Type B pancreatic cell (in vitro differentiated cells): ENCODE results near the gene NKPD1. TPM values are rescaled to one million over a fixed set of nuclear protein-coding genes. Genes with fewer than 3 reads are reported as not detected.

Experiments used
- DNase-seq: peaks from one replicate; pipeline ENCODE4 v3.0.0; 2021; ENCODE audit warnings: mixed read lengths; ENCODE audit not compliant: unreplicated experiment; ENCODE audit errors: extremely low spot score
- H3K27ac Mint-ChIP-seq: 2 replicates; pipeline ENCODE4 v1.8.0; 2021; ENCODE audit warnings: mild to moderate bottlenecking, mixed read lengths
- H3K27me3 Mint-ChIP-seq: 2 replicates; pipeline ENCODE4 v1.8.0; 2021; ENCODE audit warnings: mixed read lengths
- H3K36me3 Mint-ChIP-seq: 2 replicates; pipeline ENCODE4 v1.8.0; 2021; ENCODE audit warnings: mixed read lengths
- H3K4me1 Mint-ChIP-seq: one replicate; pipeline ENCODE4 v1.8.0; 2021; ENCODE audit warnings: mixed read lengths; ENCODE audit not compliant: unreplicated experiment
- H3K4me3 Mint-ChIP-seq: 2 replicates; pipeline ENCODE4 v1.8.0; 2021; ENCODE audit warnings: mild to moderate bottlenecking, mixed read lengths
- H3K9me3 Mint-ChIP-seq: 2 replicates; pipeline ENCODE4 v1.8.0; 2021; ENCODE audit warnings: mixed read lengths
- total RNA-seq: library from RNA; stranded (reverse); gene quantifications from 2 replicates; pipeline ENCODE4 v1.2.1, GENCODE V29; 2021; ENCODE audit warnings: low replicate concordance
- TF ChIP-seq, protein P1 (sequence below): fragments of 200-600 bp; sonication (generic); conservative IDR thresholded peaks from 2 replicates; pipeline ENCODE4 v1.5.0; 2021; ENCODE audit warnings: antibody characterized with exemption, mild to moderate bottlenecking

NKPD1 gene
- total RNA-seq, 1 donor from 2014 or later, result 0.56 TPM

DNA sequence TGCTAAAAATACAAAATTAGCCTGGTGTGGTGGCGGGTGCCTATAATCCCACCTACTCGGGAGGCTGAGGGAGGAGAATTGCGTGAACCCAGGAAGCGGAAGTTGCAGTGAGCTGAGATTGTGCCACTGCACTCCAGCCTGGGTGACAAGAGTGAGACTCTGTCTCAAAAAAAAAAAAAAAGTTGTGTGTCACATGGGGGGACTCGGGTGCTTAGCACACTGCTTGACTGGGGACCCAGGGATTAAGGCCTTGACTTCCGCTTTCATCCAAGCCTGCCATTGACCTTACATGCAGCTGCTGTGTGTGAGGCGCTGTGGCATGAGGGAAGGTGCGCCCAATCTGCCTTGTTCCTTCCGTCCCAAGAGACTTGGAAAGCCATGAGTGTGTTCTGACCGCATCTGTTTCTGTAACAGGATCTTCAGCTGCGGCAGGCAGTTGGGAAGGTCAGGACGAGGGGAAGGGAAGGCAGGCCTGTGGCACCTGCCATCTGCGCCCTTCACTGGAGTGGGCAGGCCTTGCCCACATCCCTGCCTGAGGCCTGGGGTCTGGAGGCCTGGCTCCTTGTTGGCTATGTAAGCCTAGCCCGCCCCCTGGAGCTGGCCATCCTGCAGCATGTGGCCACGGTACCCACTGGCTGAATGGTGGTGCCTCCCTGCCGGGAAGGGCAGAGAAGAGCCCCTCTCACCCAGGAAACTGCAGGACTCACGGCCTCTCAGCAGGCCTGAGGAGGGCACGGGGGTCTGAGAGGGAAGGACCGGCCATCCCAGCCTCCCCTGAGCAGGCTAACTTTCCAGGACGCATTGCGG, 44.8 kb downstream of the NKPD1 start:
- DNase-seq, result no peak
- Mint-ChIP-seq H3K27ac (peak overlapping the region; percentile 66), H3K36me3 (no peaks in the 10 kb centered on the region), H3K4me3 (peak overlapping the region; percentile 47), H3K9me3 (no peaks in the 10 kb centered on the region), H3K4me1 (peaks cover 24% of the 10 kb centered on the region), H3K27me3 (no peaks in the 10 kb centered on the region)
- TF ChIP-seq, protein P1, sequence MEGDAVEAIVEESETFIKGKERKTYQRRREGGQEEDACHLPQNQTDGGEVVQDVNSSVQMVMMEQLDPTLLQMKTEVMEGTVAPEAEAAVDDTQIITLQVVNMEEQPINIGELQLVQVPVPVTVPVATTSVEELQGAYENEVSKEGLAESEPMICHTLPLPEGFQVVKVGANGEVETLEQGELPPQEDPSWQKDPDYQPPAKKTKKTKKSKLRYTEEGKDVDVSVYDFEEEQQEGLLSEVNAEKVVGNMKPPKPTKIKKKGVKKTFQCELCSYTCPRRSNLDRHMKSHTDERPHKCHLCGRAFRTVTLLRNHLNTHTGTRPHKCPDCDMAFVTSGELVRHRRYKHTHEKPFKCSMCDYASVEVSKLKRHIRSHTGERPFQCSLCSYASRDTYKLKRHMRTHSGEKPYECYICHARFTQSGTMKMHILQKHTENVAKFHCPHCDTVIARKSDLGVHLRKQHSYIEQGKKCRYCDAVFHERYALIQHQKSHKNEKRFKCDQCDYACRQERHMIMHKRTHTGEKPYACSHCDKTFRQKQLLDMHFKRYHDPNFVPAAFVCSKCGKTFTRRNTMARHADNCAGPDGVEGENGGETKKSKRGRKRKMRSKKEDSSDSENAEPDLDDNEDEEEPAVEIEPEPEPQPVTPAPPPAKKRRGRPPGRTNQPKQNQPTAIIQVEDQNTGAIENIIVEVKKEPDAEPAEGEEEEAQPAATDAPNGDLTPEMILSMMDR, result no peak

- Mint-ChIP-seq H3K36me3 (no peaks in the 10 kb centered on the region), H3K4me3 (peak overlapping the region; percentile 62), H3K27me3 (no peaks in the 10 kb centered on the region), H3K27ac (peak overlapping the region; percentile 90), H3K4me1 (peaks cover 16% of the 10 kb centered on the region), H3K9me3 (no peaks in the 10 kb centered on the region)
- no peak for DNase-seq
- TF ChIP-seq, protein P1, result no peak
Measured at GRCh38 chr19:45114116-45114515, 46.7 kb downstream of the NKPD1 start.

DNA sequence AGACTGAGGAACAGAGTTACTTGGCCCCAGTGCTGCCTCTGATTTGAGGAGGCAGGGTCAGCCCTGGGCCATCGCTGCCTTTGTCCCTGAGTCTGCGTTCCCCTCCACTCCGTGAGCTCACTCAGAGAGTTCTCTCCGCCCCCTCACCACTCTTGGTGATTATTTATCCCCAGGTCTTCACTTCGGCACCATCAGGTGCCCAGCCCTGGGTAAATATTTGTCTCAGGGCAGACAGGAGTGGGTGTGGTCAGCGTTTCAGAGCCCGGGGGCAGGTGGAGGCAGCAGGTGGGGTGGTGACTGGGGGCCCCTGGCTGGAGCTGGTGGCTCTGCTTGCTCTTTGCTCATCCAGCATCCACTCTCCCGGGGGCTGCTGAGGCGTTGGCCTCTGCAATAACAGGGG, 47.2 kb downstream of the NKPD1 start:
- Mint-ChIP-seq H3K27ac (peak overlapping the region; percentile 90), H3K36me3 (no peaks in the 10 kb centered on the region), H3K27me3 (no peaks in the 10 kb centered on the region), H3K4me1 (peaks cover 16% of the 10 kb centered on the region), H3K4me3 (peak overlapping the region; percentile 62), H3K9me3 (no peaks in the 10 kb centered on the region)
- no peak for DNase-seq
- TF ChIP-seq, protein P1, result no peak

DNA sequence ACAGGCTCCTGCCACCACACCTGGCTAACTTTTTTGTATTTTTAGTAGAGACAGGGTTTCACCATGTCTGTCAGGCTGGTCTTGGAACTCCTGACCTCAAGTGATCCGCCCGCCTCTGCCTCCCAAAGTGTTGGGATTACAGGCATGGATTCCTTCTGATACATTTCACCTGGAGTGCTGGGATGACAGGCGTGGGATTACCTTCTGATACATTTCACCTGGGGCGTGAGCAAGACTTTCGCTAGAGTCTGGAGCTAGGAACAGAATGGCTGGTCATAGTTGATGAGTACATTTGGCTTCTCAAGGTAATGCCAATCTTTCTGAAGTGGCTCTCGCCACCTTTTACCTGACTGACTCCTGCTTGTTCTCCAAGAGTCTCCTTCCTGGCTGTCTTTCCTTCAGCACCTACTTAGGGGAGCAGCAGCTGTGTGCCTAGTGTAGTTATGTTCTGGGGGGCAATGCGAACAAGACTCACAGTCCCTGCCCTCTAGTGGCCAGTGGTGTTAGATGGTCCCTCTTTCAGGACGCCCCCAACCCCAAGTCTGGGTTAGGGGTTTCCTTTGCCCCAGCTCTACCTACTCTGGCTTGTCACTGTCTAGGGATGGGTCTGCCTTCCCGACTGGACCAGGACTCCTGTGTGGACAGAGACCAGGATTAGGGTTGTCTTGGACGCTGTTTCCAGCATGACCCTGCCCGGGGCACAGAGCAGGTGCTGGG, 48.5 kb downstream of the NKPD1 start:
- peaks cover 16% of the 10 kb centered on the region for H3K4me1 Mint-ChIP-seq

More for the DNA sequence above, 48.5 kb downstream of the NKPD1 start:
- TF ChIP-seq, protein P1, result no peak
- no peak for DNase-seq
- H3K36me3 Mint-ChIP-seq, result no peaks in the 10 kb centered on the region
- H3K27ac Mint-ChIP-seq, result peak overlapping the region; percentile 90
- H3K9me3 Mint-ChIP-seq, result no peaks in the 10 kb centered on the region
- no peaks in the 10 kb centered on the region for H3K27me3 Mint-ChIP-seq
- no peak overlapping the region for H3K4me3 Mint-ChIP-seq

Other genes starting within 250 kb of the NKPD1 start
- 76.3 and 145 TPM in 2 replicates for gene APOC1, start 246.4 kb downstream of the NKPD1 start, total RNA-seq
- gene APOC4, start 218.7 kb downstream of the NKPD1 start, total RNA-seq, result not detected in 2 replicates
- 0.98 TPM in 1 of 2 replicates, not detected in the other for gene APOC2, start 214.9 kb downstream of the NKPD1 start, total RNA-seq
- gene CLPTM1, start 205.6 kb downstream of the NKPD1 start, total RNA-seq, result 102 and 104 TPM in 2 replicates
- 6.9 and 8.4 TPM in 2 replicates for gene RELB, start 159.5 kb downstream of the NKPD1 start, total RNA-seq
- 80.4 and 111 TPM in 2 replicates for gene CLASRP, start 121.9 kb downstream of the NKPD1 start, total RNA-seq
- 2.2 and 3.7 TPM in 2 replicates for gene ZNF296, start 84.5 kb downstream of the NKPD1 start, total RNA-seq
- gene GEMIN7, start 81.7 kb downstream of the NKPD1 start, total RNA-seq, result 32.2 and 35.6 TPM in 2 replicates
- 44.7 and 63.7 TPM in 2 replicates for gene PPP1R37, start 67.8 kb downstream of the NKPD1 start, total RNA-seq
- 36.7 and 41.3 TPM in 2 replicates for gene TRAPPC6A, start 17.3 kb upstream of the NKPD1 start, total RNA-seq
- gene BLOC1S3, start 17.8 kb upstream of the NKPD1 start, total RNA-seq, result 9.2 and 10.2 TPM in 2 replicates
- gene EXOC3L2, start 84.4 kb upstream of the NKPD1 start, total RNA-seq, result 0.60 TPM in 1 of 2 replicates, not detected in the other
- 38.8 and 47.3 TPM in 2 replicates for gene MARK4, start 90.3 kb upstream of the NKPD1 start, total RNA-seq
- 0.24 and 1.4 TPM in 2 replicates for gene CKM, start 161.9 kb upstream of the NKPD1 start, total RNA-seq
- gene KLC3, start 179.8 kb upstream of the NKPD1 start, total RNA-seq, result 4.9 and 12.8 TPM in 2 replicates
- gene ERCC2, start 209.6 kb upstream of the NKPD1 start, total RNA-seq, result 26.9 and 55.8 TPM in 2 replicates
- gene PPP1R13L, start 244.1 kb upstream of the NKPD1 start, total RNA-seq, result 38.6 and 110 TPM in 2 replicates
- 7.2 and 9.5 TPM in 2 replicates for gene POLR1G, start 245.7 kb upstream of the NKPD1 start, total RNA-seq